Testis (tissue), 3 donors: ENCODE measurements around the gene CDYL. TPM values are rescaled to one million over a fixed set of nuclear protein-coding genes. Genes with fewer than 3 reads are reported as not detected.

ENCODE experiments used
- DNase-seq: peaks from one replicate; pipeline ENCODE4 v3.0.0-alpha.2; 2019
- H3K27ac ChIP-seq, 2 donors: fragments of 200-600 bp; sonication (generic); one replicate each; pipeline ENCODE4 v1.5.1; 2019
- H3K27me3 ChIP-seq: fragments of 200-600 bp; sonication (generic); one replicate; pipeline ENCODE4 v1.5.1; 2019
- H3K36me3 ChIP-seq: fragments of 200-600 bp; sonication (generic); one replicate; pipeline ENCODE4 v1.5.1; 2017; ENCODE audit warnings: low read depth; ENCODE audit errors: missing control alignments
- H3K4me1 ChIP-seq: fragments of 200-600 bp; sonication (generic); one replicate; pipeline ENCODE4 v1.5.1; 2019
- H3K4me3 ChIP-seq, 2 donors: fragments of 200-600 bp; sonication (generic); one replicate each; pipeline ENCODE4 v1.5.1; 2017 to 2019
- H3K9me3 ChIP-seq: fragments of 200-600 bp; sonication (generic); one replicate; pipeline ENCODE4 v1.5.1; 2017
- POLR2A ChIP-seq: fragments of 450-650 bp; IDR thresholded peaks from one replicate; pipeline ENCODE4 v1.6.1; 2017; ENCODE audit warnings: antibody characterized with exemption, mild to moderate bottlenecking, moderate library complexity
- WGBS, 2 donors: methylation state at CpG; one replicate each; pipeline ENCODE4 v1.1.5; 2018; 5-methylcytosine and 5-hydroxymethylcytosine counted together
- intact Hi-C: fragments of 100-400 bp; cut with DNase I; formaldehyde crosslinking; loops from one replicate; pipeline ENCODE4 v1.15.1; 2023; ENCODE audit warnings: low total_unique reads
- polyA plus RNA-seq: library from polyadenylated mRNA; stranded (reverse); fragments of 350-450 nt; fragmentation: Illumina TruSeq; extraction: RNeasy Lipid Tissue Mini Kit (QIAGEN cat#74804); gene quantifications from one replicate; pipeline ENCODE4 v1.2.3, GENCODE V29; 2014; ENCODE audit warnings: low read depth, low replicate concordance; ENCODE audit not compliant: insufficient read depth
- total RNA-seq, 2 donors: library from RNA; depleted of rRNA; stranded (reverse); fragments of >200 nt; gene quantifications; one replicate each; pipeline ENCODE4 v1.2.3, GENCODE V29; 2016
- TF ChIP-seq, protein P1 (sequence below), 3 experiments: fragments of 450-650 bp in 2 of 3; fragments of 200-600 bp in 1 of 3; sonication (generic) in 1 of 3; IDR thresholded peaks; one replicate each; pipeline ENCODE4 v1.5.1; 2016 to 2019; ENCODE audit warnings: antibody characterized with exemption in 3 of 3, mild to moderate bottlenecking in 2 of 3, moderate library complexity in 1 of 3

Gene CDYL
- total and polyA plus RNA-seq, 3 donors from 2014 or later, result 26.8 to 72.8 (median 46.3) TPM

- intact Hi-C loops, result no loop called here
These were observed 24.5 kb downstream of the CDYL start for GRCh38 chr6:4800662-4801061.

GRCh38 chr6:4801491-4802110 lies 25.4 kb downstream of the CDYL start:
- TF ChIP-seq POLR2A, result no peak
- TF ChIP-seq, protein P1, sequence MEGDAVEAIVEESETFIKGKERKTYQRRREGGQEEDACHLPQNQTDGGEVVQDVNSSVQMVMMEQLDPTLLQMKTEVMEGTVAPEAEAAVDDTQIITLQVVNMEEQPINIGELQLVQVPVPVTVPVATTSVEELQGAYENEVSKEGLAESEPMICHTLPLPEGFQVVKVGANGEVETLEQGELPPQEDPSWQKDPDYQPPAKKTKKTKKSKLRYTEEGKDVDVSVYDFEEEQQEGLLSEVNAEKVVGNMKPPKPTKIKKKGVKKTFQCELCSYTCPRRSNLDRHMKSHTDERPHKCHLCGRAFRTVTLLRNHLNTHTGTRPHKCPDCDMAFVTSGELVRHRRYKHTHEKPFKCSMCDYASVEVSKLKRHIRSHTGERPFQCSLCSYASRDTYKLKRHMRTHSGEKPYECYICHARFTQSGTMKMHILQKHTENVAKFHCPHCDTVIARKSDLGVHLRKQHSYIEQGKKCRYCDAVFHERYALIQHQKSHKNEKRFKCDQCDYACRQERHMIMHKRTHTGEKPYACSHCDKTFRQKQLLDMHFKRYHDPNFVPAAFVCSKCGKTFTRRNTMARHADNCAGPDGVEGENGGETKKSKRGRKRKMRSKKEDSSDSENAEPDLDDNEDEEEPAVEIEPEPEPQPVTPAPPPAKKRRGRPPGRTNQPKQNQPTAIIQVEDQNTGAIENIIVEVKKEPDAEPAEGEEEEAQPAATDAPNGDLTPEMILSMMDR (IDR thresholded peaks at IDR 0.05), result no peak
- Histone ChIP-seq H3K36me3 (no peaks in the 10 kb centered on the region), H3K4me1 (peaks cover 14% of the 10 kb centered on the region), H3K9me3 (no peaks in the 10 kb centered on the region), H3K27ac (no peak overlapping the region), H3K27me3 (no peaks in the 10 kb centered on the region), H3K4me3 (no peak overlapping the region)
- WGBS, 2 donors, result 89% methylated on average over 3 of the region's 3 CpGs
- intact Hi-C loops, result no loop called here
- DNase-seq, result no peak

More at GRCh38 chr6:4800662-4801061, 24.5 kb downstream of the CDYL start:
- H3K36me3 ChIP-seq, result no peaks in the 10 kb centered on the region
- no peak overlapping the region for H3K27ac ChIP-seq
- H3K27me3 ChIP-seq, result no peaks in the 10 kb centered on the region
- H3K9me3 ChIP-seq, result no peaks in the 10 kb centered on the region
- DNase-seq, result no peak
- peaks cover 5% of the 10 kb centered on the region for H3K4me1 ChIP-seq
- TF ChIP-seq POLR2A, result no peak
- TF ChIP-seq, protein P1 (IDR thresholded peaks at IDR 0.05), result no peak
- no peak overlapping the region for H3K4me3 ChIP-seq
- WGBS, 2 donors, result 72 to 77% methylated on average over 3 of the region's 3 CpGs

GRCh38 chr6:4802312-4802935 lies 26.2 kb downstream of the CDYL start:
- Histone ChIP-seq H3K27ac (no peak overlapping the region), H3K9me3 (no peaks in the 10 kb centered on the region), H3K27me3 (no peaks in the 10 kb centered on the region), H3K36me3 (no peaks in the 10 kb centered on the region), H3K4me3 (no peak overlapping the region), H3K4me1 (peaks cover 20% of the 10 kb centered on the region)
- intact Hi-C loops, result no loop called here
- DNase-seq, result no peak
- WGBS, 2 donors, result 84 to 92% methylated on average over 4 of the region's 4 CpGs
- no peak for TF ChIP-seq POLR2A
- TF ChIP-seq, protein P1 (IDR thresholded peaks at IDR 0.05), result no peak

- no peaks in the 10 kb centered on the region for H3K36me3 ChIP-seq
- TF ChIP-seq, protein P1 (IDR thresholded peaks at IDR 0.05), result no peak
- TF ChIP-seq POLR2A, result no peak
- H3K27ac ChIP-seq, result no peak overlapping the region
- no peak for DNase-seq
- H3K4me3 ChIP-seq, result no peak overlapping the region
- H3K4me1 ChIP-seq, result peaks cover 20% of the 10 kb centered on the region
- intact Hi-C loops, result no loop called here
- WGBS, 2 donors, result 29 to 42% methylated on average over 5 of the region's 5 CpGs
- H3K27me3 ChIP-seq, result no peaks in the 10 kb centered on the region
- H3K9me3 ChIP-seq, result no peaks in the 10 kb centered on the region
These were observed 27.1 kb downstream of the CDYL start for GRCh38 chr6:4803343-4803744.

GRCh38 chr6:4804095-4804494 lies 27.9 kb downstream of the CDYL start:
- Histone ChIP-seq H3K9me3 (no peaks in the 10 kb centered on the region), H3K36me3 (no peaks in the 10 kb centered on the region), H3K27me3 (no peaks in the 10 kb centered on the region), H3K4me1 (peaks cover 20% of the 10 kb centered on the region), H3K4me3 (no peak overlapping the region), H3K27ac (no peak overlapping the region)
- DNase-seq, result no peak
- intact Hi-C loops, result no loop called here
- TF ChIP-seq, protein P1 (IDR thresholded peaks at IDR 0.05), result no peak
- no peak for TF ChIP-seq POLR2A
- WGBS, 2 donors, result 88 to 95% methylated on average over 6 of the region's 6 CpGs
